GM18858 (cell line): ENCODE measurements around the gene FARSA.
"Not testable (repeated sequence)": the region's sequence is repeated elsewhere in the genome, so short reads cannot be mapped to it uniquely, and the experiment has no call there.

ENCODE experiments used
- ATAC-seq: cut with Tn5 transposase; IDR thresholded peaks from one replicate; pipeline ENCODE4 v1.9.1; 2021; ENCODE audit not compliant: unreplicated experiment

FARSA gene

DNA sequence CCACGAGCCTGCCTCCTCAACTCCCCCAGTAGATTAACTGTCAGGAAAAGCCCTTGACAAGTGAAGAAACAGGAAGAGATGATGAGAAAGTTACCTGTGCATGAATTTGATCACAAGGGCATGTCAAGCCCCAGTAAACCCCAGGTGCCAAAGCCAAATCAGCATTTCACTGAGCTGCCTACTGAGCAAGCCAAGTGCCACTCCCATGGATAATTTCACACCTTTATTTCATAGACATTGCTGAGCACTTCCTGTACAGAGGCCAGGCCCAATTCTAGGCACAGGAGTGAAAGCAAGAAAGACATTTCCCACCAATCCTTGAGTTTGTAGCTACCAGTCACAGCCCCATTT is 21.1 kb upstream of the FARSA start:
- ATAC-seq, result no peak

DNA sequence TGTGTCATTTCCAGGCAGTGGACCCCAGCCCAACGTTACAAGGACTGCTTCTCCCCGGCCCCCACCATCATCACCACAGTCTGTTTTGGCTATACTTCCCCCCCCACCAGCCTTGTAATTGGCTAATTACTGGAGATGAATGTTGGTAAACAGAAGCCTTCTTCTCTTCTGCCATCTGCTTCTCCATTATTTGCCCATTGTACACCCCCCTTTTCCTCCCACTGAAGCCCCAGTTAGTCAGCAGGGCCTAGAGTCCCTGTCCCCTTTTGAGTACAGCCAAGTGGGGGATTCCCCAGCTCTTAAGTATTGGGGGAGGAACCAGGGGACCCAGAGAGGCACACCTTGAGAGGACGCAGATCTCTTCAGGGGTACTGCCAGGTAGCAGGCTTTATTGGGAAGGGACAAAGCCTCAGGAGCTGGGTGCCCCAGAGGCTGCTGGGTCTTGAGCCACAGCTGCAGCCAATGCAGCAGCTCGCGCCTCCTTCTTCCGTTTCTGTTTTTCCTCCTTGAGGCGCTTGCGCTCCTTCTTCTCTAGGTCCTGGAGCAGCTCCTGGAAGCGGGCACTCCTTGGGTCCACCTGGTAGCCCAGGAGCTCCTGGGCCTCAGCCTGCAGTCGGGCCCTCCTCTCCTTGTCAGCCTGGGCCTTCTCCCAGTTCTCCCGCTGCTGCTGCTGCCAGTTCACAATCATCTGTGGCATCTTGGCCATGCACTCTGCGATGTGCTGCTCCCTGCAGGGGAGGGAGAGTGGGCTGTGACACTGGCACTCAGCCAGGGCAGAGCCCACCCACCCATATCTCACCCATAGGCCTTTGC is 20.5 kb upstream of the FARSA start:
- no peak for ATAC-seq

DNA sequence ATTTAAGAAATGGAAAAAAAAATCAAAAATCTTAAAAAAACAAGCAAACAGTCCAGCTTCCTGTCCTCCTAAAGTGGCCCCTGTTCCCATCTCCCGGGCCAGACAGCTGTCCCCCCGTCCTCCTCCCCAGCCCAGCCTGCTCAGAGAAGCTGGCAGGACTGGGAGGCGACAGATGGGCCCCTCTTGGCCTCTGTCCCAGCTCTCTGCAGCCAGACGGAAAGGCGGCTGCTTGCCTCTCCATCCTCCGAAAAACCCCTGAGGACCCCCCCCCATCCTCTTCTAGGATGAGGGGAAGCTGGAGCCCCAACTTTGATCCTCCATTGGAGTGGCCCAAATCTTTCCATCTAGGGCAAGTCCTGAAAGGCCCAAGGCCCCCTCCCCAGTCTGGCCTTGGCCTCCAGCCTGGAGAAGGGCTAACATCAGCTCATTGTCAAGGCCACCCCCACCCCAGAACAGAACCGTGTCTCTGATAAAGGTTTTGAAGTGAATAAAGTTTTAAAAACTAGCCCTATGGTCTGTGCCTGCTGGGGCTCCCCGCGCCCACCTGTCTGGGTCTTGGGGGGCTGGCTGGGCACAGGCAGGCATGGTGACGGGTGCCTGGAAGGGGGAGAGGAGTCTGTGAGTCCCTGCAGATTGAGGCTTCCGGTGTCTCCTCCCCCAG is 19.8 kb upstream of the FARSA start:
- no peak for ATAC-seq

DNA sequence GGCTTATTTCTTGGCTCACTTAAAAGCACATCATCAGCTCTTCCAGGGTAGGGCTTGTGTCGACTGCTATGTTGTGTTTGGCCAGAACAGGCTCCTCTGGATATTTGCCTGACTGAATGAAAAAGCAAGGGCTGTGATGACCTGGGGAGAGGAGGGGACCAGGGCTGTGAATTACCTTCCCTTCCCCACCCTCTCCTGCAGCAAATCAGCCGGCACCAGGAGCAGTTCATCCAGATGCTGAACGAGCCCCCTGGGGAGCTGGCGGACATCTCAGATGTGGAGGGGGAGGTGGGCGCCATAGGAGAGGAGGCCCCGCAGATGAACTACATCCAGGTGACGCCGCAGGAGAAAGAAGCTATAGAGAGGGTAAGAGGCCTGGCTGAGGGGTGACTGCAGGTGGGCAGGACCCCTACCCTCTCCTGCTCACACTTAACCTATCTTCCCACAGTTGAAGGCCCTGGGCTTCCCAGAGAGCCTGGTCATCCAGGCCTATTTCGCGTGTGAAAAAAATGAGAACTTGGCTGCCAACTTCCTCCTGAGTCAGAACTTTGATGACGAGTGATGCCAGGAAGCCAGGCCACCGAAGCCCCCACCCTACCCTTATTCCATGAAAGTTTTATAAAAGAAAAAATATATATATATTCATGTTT is 19.1 kb upstream of the FARSA start:
- no peak for ATAC-seq

- not testable (repeated sequence) for ATAC-seq
Measured at GRCh38 chr19:12952050-12952449, 18.5 kb upstream of the FARSA start.

DNA sequence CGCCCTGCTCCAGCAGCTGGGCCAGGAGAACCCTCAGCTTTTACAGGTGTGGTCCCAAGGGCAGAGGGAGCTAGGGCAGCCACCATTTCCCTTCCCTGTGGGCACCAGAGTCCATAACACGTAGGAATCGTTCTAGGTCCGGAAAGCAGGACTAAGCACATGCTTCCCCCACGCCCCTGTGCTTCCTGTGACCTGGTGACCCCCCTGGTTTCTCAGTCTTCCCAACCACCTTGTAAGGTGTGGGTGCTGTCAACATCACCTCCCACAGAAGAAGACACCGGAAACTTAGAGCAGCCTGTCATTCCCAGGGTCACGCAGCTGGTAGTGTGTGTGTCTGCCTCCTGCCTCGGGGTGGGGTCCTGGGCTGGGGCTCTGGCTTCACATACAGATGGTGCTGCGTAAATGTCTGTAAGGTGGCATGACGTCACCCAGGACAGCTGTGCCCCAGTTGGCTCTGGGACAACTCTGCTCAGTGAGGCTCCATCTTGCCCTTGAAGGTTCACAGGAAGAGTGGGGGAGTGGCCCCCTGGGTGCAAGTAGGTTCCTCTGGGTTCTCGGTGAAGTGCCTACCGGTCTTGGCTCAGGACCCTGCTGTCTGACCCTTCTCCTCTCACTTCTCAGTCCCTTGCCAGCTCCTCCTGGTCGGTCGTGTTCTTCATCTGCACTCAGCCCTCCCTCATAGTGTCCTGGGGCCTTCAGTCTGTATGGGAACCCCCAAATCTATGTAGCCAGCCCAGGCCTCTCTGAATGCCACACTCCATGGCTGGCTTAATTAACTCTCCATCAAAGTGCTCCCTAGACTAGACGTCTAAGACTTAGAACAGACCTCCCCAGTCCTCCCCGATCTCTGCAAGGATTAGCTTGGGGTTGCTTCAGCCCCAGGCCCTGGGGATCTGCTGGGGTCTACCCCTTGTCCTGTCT is 16.1 kb upstream of the FARSA start:
- no peak for ATAC-seq

GRCh38 chr19:12948612-12949362 is 15.3 kb upstream of the FARSA start:
- no peak for ATAC-seq

DNA sequence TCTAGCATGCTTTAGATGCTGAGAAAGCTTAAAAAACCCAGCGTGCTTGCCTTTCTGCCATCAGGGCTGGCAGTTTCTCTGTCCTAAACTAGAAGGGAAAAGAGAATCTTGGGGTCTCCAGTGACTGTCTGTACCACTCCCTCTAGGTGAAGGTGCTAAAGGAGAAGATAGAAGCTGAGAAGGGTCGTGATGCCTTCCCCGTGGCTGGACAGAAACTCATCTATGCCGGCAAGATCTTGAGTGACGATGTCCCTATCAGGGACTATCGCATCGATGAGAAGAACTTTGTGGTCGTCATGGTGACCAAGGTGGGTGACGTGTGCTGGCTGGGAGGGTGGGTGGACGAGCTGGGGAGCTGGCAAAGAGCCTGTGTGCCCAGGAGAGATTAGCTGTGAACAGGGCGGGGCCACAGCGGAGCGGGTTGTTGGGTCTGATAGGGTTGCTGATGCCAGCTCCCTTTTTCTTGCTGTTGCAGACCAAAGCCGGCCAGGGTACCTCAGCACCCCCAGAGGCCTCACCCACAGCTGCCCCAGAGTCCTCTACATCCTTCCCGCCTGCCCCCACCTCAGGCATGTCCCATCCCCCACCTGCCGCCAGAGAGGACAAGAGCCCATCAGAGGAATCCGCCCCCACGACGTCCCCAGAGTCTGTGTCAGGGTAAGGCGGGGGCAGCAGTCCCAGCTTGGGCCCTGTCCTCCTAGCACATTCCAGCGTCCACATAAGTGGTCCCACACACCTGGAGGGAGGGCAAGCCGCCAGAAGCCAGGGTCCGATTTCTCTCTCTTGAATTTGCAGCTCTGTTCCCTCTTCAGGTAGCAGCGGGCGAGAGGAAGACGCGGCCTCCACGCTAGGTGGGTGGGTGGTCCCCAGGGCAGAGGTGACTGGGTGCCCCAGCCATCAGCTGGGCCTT is 14.4 kb upstream of the FARSA start:
- no peak for ATAC-seq

DNA sequence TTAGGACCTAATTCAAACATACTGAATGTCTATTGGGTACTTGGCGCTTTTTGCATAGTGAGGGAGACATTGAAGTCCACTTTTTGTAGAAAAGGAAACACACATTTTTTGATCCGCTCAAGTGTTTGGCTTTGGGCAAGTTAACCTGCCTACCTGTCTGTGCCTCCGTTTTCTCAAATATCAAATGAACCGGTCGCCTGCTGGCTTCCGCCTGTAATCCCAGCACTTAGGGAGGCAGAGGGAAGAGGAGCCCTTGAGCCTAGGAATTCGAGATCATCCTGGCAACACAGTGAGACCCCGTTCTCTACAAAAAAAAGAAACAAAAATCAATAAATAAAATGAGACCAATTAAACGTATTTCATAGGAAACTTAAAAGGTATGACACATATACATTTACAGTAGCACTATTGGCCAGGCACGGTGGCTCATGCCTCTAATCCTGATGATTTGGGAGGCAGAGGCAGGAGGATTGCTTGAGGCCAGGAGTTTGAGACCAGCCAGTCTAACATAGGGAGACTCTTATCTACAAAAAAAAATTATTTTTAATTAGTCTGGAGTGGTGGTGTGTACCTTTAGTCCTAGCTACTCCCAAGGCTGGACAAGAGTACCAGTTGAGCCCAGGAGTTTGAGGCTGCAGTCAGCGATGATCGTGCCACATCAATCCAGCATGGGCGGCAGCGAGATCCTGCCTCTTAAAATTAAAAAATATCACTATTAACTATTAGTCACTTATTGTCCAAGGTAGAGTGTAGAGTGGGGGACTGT is 13.4 kb upstream of the FARSA start:
- no peak for ATAC-seq

DNA sequence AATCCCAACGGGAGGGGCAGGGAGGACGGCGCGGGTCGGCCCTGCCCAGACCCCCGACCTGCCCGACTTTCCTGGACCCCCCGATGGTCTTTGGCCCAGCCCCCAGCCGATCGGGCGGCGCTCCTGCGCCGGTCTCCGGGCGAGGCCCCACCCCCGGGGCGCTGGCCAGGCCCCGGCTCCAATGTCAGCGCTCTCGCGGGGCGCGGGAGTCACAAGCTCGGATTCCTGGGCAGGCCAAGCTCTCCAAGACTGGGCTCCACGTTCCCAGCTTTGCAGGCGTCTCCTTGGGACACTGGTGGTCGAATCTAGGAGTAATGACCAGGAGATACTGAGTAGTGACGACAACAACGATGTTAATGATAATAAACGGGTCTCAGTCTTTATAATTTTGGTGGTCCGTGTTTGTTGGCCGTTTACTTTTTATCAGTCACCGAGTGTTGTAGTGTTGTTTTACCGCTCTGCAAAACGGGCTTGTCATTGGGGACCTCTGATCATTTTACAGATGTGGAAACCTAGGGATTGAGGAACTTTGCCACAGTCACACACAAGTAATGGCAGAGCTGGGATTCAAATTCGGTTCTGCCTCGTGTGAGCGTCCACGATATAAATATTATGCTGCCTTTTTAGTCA is 12.7 kb upstream of the FARSA start:
- no peak for ATAC-seq

- peak; percentile 64 for ATAC-seq
Measured at GRCh38 chr19:12945479-12946091, 12.1 kb upstream of the FARSA start, which contains the start of gene RAD23A. RAD23A (plus strand) TSS chr19:12945862; CDS start chr19:12945949, 87 bp downstream.

DNA sequence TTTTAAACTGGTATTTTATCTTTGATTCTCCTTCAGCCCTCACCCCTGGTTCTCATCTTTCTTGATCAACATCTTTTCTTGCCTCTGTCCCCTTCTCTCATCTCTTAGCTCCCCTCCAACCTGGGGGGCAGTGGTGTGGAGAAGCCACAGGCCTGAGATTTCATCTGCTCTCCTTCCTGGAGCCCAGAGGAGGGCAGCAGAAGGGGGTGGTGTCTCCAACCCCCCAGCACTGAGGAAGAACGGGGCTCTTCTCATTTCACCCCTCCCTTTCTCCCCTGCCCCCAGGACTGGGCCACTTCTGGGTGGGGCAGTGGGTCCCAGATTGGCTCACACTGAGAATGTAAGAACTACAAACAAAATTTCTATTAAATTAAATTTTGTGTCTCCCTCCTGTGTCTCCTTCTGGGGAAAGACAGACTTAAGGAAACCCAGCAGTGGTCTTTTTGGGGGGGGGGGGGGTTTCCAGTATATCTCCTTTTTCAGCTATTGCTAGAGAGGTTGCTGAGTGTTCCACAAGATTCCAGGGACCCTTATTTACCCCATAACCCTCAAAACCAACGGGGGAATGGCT is 10.7 kb upstream of the FARSA start:
- no peak for ATAC-seq

GRCh38 chr19:12943437-12944044 is 10.0 kb upstream of the FARSA start:
- no peak for ATAC-seq

GRCh38 chr19:12940897-12941296 is 7.4 kb upstream of the FARSA start:
- no peak for ATAC-seq

GRCh38 chr19:12939975-12940423 is 6.5 kb upstream of the FARSA start:
- no peak for ATAC-seq

GRCh38 chr19:12938779-12939601 is 5.5 kb upstream of the FARSA start:
- ATAC-seq, result no peak
